IPS-18a (cell line): Measurements from ENCODE around the gene MED19.
"Not testable (repeated sequence)": the region's sequence is repeated elsewhere in the genome, so short reads cannot be mapped to it uniquely, and the experiment has no call there.

ENCODE experiments used
- H3K27ac ChIP-seq: one replicate; pipeline ENCODE4 v1.5.1; 2013; ENCODE audit warnings: low read length
- H3K27me3 ChIP-seq: one replicate; pipeline ENCODE4 v1.6.1; 2013; ENCODE audit warnings: mild to moderate bottlenecking, low read length; ENCODE audit not compliant: control insufficient read depth, insufficient read depth
- H3K36me3 ChIP-seq: one replicate; pipeline ENCODE4 v1.6.1; 2013; ENCODE audit warnings: low read depth, low read length; ENCODE audit not compliant: control insufficient read depth
- H3K4me1 ChIP-seq: one replicate; pipeline ENCODE4 v1.6.1; 2013; ENCODE audit warnings: low read depth, low read length; ENCODE audit not compliant: control insufficient read depth
- H3K4me3 ChIP-seq: one replicate; pipeline ENCODE4 v1.5.1; 2013; ENCODE audit warnings: low read length
- H3K9ac ChIP-seq: one replicate; pipeline ENCODE4 v1.6.1; 2013; ENCODE audit warnings: mild to moderate bottlenecking, low read length, moderate library complexity
- H3K9me3 ChIP-seq: one replicate; pipeline ENCODE4 v1.6.1; 2013; ENCODE audit warnings: low read depth, low read length; ENCODE audit not compliant: control insufficient read depth

MED19 gene

DNA sequence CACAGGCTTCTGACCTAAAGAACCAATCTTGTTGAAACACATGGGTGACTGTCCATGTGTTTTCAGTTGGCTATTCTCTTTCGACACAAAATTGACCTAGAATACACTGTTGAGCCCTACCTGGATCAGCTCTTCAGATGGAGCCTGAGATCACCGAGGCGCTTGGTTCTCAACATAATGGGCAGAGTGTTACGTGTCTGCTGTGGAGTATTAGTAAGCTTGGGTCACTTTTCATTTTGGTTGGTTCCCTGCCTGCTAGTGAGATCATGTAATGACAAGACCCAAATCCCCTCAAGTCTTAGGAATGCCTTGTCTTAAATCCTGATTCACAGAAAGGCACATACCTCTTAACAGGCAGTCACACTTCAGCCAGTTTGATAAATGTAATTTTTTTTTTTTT lies 8.7 kb downstream of the MED19 start:
- Histone ChIP-seq H3K27ac (no peak overlapping the region), H3K4me3 (no peak overlapping the region), H3K4me1 (no peaks in the 10 kb centered on the region), H3K27me3 (no peaks in the 10 kb centered on the region), H3K9ac (no peak overlapping the region), H3K9me3 (no peaks in the 10 kb centered on the region), H3K36me3 (peaks cover 59% of the 10 kb centered on the region)

DNA sequence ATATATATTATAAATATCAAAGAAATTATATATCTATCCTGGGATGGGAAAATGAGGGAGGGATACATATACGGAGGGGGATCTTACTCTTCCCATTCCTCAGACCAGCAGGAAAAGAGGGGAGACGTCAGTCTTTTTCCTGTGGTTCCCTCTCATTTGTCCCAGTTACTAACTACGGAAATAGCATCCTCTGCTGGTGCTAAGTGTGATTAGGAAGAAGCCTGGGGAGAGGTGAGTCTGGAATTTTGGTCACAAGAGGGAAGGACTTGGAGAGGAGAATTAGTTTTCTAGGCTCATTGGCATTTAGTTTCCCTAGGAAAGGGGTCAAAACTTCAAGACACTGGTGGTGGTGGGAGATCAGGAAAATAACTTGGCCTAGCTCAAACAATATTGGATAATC lies 11.6 kb downstream of the MED19 start:
- H3K4me3 ChIP-seq: no peak overlapping the region
- H3K36me3 ChIP-seq: peaks cover 73% of the 10 kb centered on the region
- no peaks in the 10 kb centered on the region for H3K9me3 ChIP-seq
- no peaks in the 10 kb centered on the region for H3K27me3 ChIP-seq
- H3K4me1 ChIP-seq: no peaks in the 10 kb centered on the region
- no peak overlapping the region for H3K9ac ChIP-seq
- no peak overlapping the region for H3K27ac ChIP-seq

DNA sequence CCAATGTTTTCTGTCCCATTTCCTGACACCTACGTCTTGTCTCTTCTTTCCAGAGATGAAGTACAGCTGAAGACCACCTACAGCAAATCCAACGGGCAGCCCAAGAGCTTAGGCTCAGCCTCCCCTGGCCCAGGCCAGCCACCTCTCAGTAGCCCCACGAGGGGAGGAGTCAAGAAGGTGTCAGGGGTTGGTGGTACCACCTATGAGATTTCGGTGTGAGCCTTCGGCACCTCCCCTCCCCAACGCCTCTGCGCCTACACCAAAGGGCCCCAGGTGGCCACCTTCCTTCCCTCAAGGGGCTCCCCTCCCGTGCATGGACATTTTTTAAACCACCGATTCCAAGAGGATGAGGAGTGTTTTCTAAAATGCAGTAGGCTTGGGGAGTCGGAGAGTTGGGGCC lies 12.2 kb downstream of the MED19 start:
- H3K27me3 ChIP-seq: no peaks in the 10 kb centered on the region

DNA sequence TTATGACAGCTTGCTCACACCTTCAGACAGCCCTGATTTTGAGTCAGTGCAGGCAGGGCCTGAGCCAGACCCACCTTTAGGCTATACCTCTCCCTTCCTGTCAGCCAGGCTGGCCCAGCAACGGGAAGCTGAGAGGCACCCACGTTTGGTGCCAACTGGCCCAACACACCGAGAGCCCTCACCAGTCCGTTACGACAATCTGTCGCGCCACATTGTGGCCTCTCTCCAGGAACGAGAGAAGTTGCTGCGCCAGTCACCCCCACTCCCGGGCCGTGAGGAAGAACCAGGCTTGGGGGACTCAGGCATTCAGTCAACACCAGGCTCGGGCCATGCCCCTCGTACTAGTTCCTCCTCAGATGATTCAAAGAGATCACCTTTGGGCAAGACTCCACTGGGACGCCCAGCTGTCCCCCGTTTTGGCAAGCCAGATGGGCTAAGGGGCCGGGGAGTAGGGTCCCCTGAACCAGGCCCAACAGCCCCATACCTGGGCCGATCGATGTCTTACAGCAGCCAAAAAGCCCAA lies 13.1 kb downstream of the MED19 start:
- H3K9me3 ChIP-seq: no peaks in the 10 kb centered on the region
- H3K4me1 ChIP-seq: no peaks in the 10 kb centered on the region
- no peaks in the 10 kb centered on the region for H3K27me3 ChIP-seq
- H3K4me3 ChIP-seq: no peak overlapping the region
- peaks cover 74% of the 10 kb centered on the region for H3K36me3 ChIP-seq
- no peak overlapping the region for H3K27ac ChIP-seq
- H3K9ac ChIP-seq: no peak overlapping the region

More for the DNA sequence above, 12.2 kb downstream of the MED19 start:
- no peak overlapping the region for H3K9ac ChIP-seq
- H3K4me3 ChIP-seq: no peak overlapping the region
- H3K9me3 ChIP-seq: no peaks in the 10 kb centered on the region
- peaks cover 74% of the 10 kb centered on the region for H3K36me3 ChIP-seq
- H3K4me1 ChIP-seq: no peaks in the 10 kb centered on the region
- H3K27ac ChIP-seq: no peak overlapping the region

DNA sequence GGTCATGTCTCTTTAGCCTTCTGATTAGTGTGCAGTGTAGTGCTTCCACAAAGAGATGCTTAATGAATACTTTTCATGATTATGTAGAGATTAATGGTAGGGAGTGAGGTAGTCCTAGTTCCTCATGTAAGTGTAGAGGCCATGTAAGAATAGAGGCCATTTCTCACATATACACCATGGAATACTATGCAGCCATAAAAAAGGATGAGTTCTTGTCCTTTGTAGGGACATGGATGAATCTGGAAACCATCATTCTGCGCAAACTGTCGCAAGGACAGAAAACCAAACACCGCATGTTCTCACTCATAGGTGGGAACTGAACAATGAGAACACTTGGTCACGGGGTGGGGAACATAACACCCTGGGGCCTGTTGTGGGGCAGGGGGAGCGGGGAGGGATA lies 21.5 kb downstream of the MED19 start:
- H3K9ac ChIP-seq, H3K9me3 ChIP-seq, H3K27me3 ChIP-seq, H3K27ac ChIP-seq, H3K4me3 ChIP-seq, H3K4me1 ChIP-seq: not testable (repeated sequence)
- H3K36me3 ChIP-seq: peaks cover 56% of the 10 kb centered on the region

DNA sequence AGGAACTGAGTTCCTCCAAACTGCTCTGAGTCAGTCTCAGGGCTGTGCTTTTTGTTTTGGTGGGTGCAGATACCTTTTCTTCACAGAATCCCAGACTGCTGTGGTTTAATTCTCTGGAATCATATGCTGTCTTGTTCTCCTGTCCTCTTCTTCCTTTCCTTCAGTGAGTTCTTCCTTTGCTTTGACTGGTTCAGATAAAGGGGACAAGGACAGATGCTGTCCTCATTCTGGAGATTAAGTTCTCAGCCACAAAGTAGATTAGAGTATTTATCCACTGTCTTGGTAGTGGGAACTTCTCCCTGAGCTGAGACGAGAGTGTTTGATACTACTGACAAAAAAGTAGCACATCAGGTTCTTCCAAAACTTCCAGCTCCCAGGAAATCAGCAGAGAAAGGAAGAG lies 30.8 kb downstream of the MED19 start:
- H3K36me3 ChIP-seq: peaks cover 34% of the 10 kb centered on the region
- no peak overlapping the region for H3K9ac ChIP-seq

DNA sequence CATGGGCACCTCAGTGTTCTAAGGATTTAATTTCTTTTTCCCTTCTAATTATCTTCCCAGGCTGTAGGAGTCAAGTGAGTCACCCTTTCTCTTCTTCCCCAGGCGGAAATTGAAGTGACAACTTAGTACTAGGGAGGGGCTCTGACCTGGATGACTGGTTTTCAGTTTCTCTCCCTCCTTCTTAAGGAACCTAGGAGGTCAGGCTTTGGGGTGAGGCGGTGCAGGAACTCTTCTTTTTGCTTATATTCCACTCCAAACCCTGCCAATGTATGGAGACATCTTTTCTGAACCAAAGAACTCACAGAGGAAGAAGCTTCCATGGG lies 31.5 kb downstream of the MED19 start:
- H3K9me3 ChIP-seq: no peaks in the 10 kb centered on the region
- H3K9ac ChIP-seq: no peak overlapping the region
- no peaks in the 10 kb centered on the region for H3K4me1 ChIP-seq
- no peak overlapping the region for H3K4me3 ChIP-seq
- H3K36me3 ChIP-seq: peaks cover 35% of the 10 kb centered on the region
- no peak overlapping the region for H3K27ac ChIP-seq
- no peaks in the 10 kb centered on the region for H3K27me3 ChIP-seq

More for the DNA sequence above, 30.8 kb downstream of the MED19 start:
- H3K4me1 ChIP-seq: no peaks in the 10 kb centered on the region
- H3K4me3 ChIP-seq: no peak overlapping the region
- no peak overlapping the region for H3K27ac ChIP-seq
- H3K27me3 ChIP-seq: no peaks in the 10 kb centered on the region
- H3K9me3 ChIP-seq: no peaks in the 10 kb centered on the region

DNA sequence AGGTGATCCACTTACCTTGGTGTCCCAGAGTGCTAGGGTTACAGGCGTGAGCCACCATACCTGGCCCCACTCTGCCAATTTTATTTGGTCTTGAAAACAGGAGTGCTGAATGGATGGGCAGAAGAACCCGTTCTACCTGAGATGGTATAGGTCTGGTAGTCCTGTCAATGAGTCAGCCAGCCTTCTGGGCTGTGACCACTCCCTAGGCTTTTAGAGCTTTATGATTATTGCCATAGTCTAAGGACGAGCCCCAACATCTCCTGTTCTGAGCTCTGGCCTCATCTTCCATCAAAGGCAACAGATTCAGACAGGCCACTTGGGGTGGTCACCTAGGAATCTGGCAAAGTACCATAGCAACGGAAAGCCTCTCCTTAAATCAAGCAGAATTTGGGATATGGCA lies 32.6 kb downstream of the MED19 start:
- Histone ChIP-seq H3K27me3 (no peaks in the 10 kb centered on the region), H3K9ac (no peak overlapping the region), H3K9me3 (no peaks in the 10 kb centered on the region), H3K36me3 (peaks cover 38% of the 10 kb centered on the region), H3K4me1 (no peaks in the 10 kb centered on the region), H3K4me3 (no peak overlapping the region), H3K27ac (no peak overlapping the region)

DNA sequence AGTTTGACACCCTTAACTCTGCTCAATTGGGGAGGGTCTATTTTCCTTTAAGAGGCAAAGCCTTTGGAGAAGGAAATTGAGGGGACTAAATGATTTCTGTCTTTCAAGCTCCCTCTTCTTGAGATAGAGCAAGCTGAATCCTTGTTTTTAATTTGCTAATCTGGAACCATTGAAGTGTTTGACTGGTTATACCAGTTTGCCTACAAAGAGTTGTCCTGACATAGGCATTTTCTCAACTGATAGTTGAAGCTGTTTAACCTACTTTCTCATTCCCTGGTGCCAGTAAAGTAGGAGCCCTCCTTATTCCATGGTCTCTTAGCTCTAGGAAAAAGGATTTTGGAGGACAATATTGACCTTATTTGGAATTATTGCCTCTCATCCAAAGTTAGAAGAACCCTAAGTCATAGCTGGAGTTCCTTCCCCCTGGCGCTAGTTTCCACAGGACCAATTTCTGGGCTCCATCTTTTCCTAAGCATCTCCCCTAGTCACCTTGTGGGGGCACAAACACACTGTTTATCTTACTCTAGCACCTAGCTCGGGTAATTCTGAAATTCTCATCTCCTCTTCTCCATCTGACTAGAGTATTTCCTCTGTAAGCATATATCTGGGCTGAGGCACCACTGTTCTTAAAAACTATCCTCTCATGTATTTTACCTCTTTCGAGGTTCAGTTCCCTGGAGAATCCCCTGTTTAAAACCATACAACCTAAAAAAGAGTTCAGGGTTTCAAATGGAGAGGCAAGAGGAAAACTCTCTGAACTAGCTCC lies 36.7 kb downstream of the MED19 start:
- Histone ChIP-seq H3K4me1 (no peaks in the 10 kb centered on the region), H3K36me3 (peaks cover 34% of the 10 kb centered on the region), H3K4me3 (no peak overlapping the region), H3K27ac (no peak overlapping the region), H3K9me3 (no peaks in the 10 kb centered on the region), H3K9ac (no peak overlapping the region), H3K27me3 (no peaks in the 10 kb centered on the region)

DNA sequence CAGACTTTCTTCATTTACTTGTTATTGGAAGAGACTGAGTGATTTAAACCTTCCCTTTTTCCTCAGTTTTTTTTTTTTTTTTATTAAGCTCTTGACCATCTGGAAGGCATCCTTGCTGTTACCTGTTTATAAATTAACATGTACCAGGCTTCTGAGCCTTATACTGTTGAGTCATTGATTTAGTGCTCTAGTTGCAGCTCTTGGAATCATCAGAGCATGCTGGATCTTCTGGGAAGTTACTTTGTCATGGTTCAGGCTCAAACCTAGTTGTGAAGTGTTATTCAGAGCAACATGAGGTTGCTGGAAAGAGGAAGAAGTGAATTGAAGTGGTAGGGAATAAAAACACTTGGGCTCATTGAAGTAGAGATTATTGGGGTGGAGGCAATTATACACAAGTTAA lies 37.8 kb downstream of the MED19 start:
- H3K27me3 ChIP-seq: no peaks in the 10 kb centered on the region

DNA sequence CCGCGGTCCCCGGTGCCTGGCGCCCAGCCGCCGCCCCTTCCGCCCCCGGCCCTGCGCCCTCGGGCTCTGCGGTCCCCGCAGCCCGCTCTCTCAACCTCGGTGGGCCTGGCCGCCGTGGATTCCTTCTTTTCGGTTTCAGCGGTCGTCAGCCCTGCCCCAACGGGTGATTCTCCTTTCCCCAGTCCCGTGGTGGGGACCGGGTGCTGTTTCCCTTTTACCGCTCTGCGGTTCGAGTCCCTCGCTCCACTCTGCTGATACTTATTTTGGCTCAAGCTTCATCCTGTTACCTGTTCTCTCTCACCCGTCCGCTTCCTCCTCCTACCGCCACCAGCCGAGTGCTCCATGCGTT lies 43.6 kb downstream of the MED19 start:
- H3K27ac ChIP-seq: no peak overlapping the region
- peak overlapping the region; percentile 85 for H3K9ac ChIP-seq
- no peaks in the 10 kb centered on the region for H3K9me3 ChIP-seq
- no peaks in the 10 kb centered on the region for H3K4me1 ChIP-seq
- no peaks in the 10 kb centered on the region for H3K27me3 ChIP-seq
- H3K4me3 ChIP-seq: peak overlapping the region; percentile 73
- H3K36me3 ChIP-seq: peaks cover 18% of the 10 kb centered on the region

More for the DNA sequence above, 37.8 kb downstream of the MED19 start:
- Histone ChIP-seq H3K4me1 (no peaks in the 10 kb centered on the region), H3K36me3 (peaks cover 34% of the 10 kb centered on the region), H3K4me3 (no peak overlapping the region), H3K9ac (no peak overlapping the region), H3K9me3 (no peaks in the 10 kb centered on the region), H3K27ac (no peak overlapping the region)

DNA sequence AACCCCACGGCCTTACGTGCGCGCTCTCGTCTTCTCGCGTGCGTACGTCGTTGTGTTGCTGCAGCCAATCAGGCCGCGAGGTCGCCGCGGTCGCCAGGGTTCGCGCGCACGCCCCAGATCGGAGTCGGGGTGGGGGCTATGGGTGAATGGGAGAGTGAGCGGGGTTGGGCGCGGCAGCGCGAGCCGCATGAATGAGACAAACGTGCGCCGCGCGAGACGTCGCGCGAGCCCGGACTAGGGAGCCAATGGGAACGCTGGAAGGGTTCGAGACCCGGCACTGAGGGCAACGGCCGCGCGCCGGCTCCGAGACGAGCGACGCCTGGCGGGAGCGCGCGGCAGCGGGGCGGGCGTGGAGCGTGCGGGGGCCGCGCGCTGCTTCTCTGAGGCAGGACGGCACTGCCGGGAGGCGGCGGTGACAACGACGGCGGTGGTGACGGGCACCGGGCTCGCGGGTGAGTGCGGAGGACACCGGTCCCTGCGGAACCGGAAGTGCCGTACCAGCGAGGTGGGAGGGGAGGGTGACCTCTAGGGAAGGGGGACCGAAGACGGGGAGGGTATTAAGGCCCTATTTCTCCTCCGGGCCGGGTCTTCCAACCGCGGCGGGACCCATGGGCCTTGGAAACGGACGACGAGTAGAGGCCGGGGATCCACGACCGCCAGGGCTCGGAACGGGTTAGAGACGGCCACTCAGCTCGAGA lies 44.1 kb downstream of the MED19 start, which contains the start of gene ZDHHC5:
Gene ZDHHC5 (plus strand): TSS at position 379 of the 698 bp plus-strand sequence. CDS start 4,977 bp downstream, outside the sequence.
- no peaks in the 10 kb centered on the region for H3K27me3 ChIP-seq
- no peaks in the 10 kb centered on the region for H3K9me3 ChIP-seq
- H3K36me3 ChIP-seq: peaks cover 13% of the 10 kb centered on the region
- peak within 1 kb of the TSS; percentile 73 for H3K4me3 ChIP-seq
- H3K9ac ChIP-seq: peak within 1 kb of the TSS; percentile 85
- peak within 1 kb of the TSS; percentile 97 for H3K27ac ChIP-seq
- H3K4me1 ChIP-seq: no peaks in the 10 kb centered on the region
